Right cardiac atrium (tissue), 5 donors: ENCODE measurements around the gene ASB13. TPM values are rescaled to one million over a fixed set of nuclear protein-coding genes. Genes with fewer than 3 reads are reported as not detected.

Experiments
- ATAC-seq, 2 donors: fragments of 200-7000 bp; cut with Tn5 transposase; one replicate each; pipeline versions ENCODE4 v1.8.0 to v1.9.1; 2020; ENCODE audit warnings: moderate library complexity in 2 of 2, mild to moderate bottlenecking in 1 of 2
- DNase-seq, 3 donors: peaks; one replicate each; pipeline ENCODE4 v3.0.0-alpha.2; 2020
- H3K27ac ChIP-seq: one replicate; pipeline ENCODE4 v1.5.1; 2013; ENCODE audit warnings: mild to moderate bottlenecking, low read length, control low read depth, moderate library complexity
- H3K27me3 ChIP-seq: one replicate; pipeline ENCODE4 v1.6.1; 2013; ENCODE audit not compliant: control insufficient read depth, insufficient read depth
- H3K4me1 ChIP-seq: one replicate; pipeline ENCODE4 v1.6.1; 2013; ENCODE audit warnings: low read length; ENCODE audit not compliant: control insufficient read depth, insufficient read depth
- H3K4me3 ChIP-seq: one replicate; pipeline ENCODE4 v1.5.1; 2013; ENCODE audit warnings: low read length, control low read depth
- H3K9me3 ChIP-seq: one replicate; pipeline ENCODE4 v1.6.1; 2013; ENCODE audit warnings: low read length; ENCODE audit not compliant: control insufficient read depth
- WGBS: extraction: QIAGEN DNeasy Blood & Tissue Kit; methylation state at CpG from one replicate; pipeline ENCODE4 v1.1.7; 2013; 5-methylcytosine and 5-hydroxymethylcytosine counted together
- intact Hi-C, 4 donors: fragments of 100-400 bp; cut with DNase I; formaldehyde crosslinking; loops; one replicate each; pipeline versions ENCODE4 v1.11.0 to v1.14.0; 2022 to 2023
- polyA plus RNA-seq: library from polyadenylated mRNA; stranded (reverse); fragments of 200-250 nt; gene quantifications from one replicate; pipeline ENCODE4 v1.2.3, GENCODE V29; 2013
- total RNA-seq, 4 donors: library from RNA; stranded (reverse); fragmentation: NEBNext Ultra II Directional; extraction: Animal tissue kit (Norgen Biotek cat#: 25700); gene quantifications; one replicate each; pipeline ENCODE4 v1.2.1, GENCODE V29; 2021
- donor health status: healthy with polysubstance abuse.
- donor health status: DM: no; HTN: yes; CAD: no.
- donor health status: DM: no; HTN: no; CAD: no.
- donor health status: DM: no; HTN: yes; CAD: no; lungs with severe emphysema.
- donor health status: DM: yes; HTN: yes; CAD: no.

The ASB13 gene
- total and polyA plus RNA-seq, 5 donors, result 15.0 to 20.6 (median 17.1) TPM

GRCh38 chr10:5615316-5615715, 51.1 kb downstream of the ASB13 start:
- no peak overlapping the region for H3K27ac ChIP-seq
- no peaks in the 10 kb centered on the region for H3K9me3 ChIP-seq
- no peak for DNase-seq
- no peaks in the 10 kb centered on the region for H3K27me3 ChIP-seq
- H3K4me1 ChIP-seq, result no peaks in the 10 kb centered on the region
- WGBS, result 73% methylated on average over 7 of the region's 7 CpGs
- intact Hi-C loops, result loop anchor here in 1 of 4 donors (5.0 kb wide), 1 partner anchor 168 kb away; no protein-coding TSS in a partner anchor
- no peak overlapping the region for H3K4me3 ChIP-seq
- no peak for ATAC-seq

- peak in 2 of 3 donors; percentile 33 to 71 for DNase-seq
- peak overlapping the region; percentile 11 for H3K27ac ChIP-seq
- H3K4me1 ChIP-seq, result no peaks in the 10 kb centered on the region
- no peak overlapping the region for H3K4me3 ChIP-seq
- 71% methylated on average over 4 of the region's 4 CpGs for WGBS
- intact Hi-C loops, result no loop called here
- no peaks in the 10 kb centered on the region for H3K9me3 ChIP-seq
- peak; percentile 15 to 77 for ATAC-seq
- H3K27me3 ChIP-seq, result no peaks in the 10 kb centered on the region
Measured at GRCh38 chr10:5614155-5614721, 52.2 kb downstream of the ASB13 start.

- no peak overlapping the region for H3K27ac ChIP-seq
- no peak overlapping the region for H3K4me3 ChIP-seq
- DNase-seq, result peak in 1 of 3 donors; percentile 14
- no peaks in the 10 kb centered on the region for H3K27me3 ChIP-seq
- no peaks in the 10 kb centered on the region for H3K4me1 ChIP-seq
- 88% methylated on average over 13 of the region's 13 CpGs for WGBS
- no peaks in the 10 kb centered on the region for H3K9me3 ChIP-seq
- intact Hi-C loops, result no loop called here
- peak in 1 of 2 donors; percentile 11 for ATAC-seq
Measured at GRCh38 chr10:5613481-5614154, 52.8 kb downstream of the ASB13 start.

- H3K4me1 ChIP-seq, result no peaks in the 10 kb centered on the region
- intact Hi-C loops, result no loop called here
- H3K4me3 ChIP-seq, result no peak overlapping the region
- no peak for ATAC-seq
- H3K27me3 ChIP-seq, result no peaks in the 10 kb centered on the region
- no peak overlapping the region for H3K27ac ChIP-seq
- peak in 1 of 3 donors; percentile 23 for DNase-seq
- no peaks in the 10 kb centered on the region for H3K9me3 ChIP-seq
- WGBS, result 94% methylated on average over 15 of the region's 15 CpGs
Measured at GRCh38 chr10:5611899-5612680, 54.3 kb downstream of the ASB13 start.

GRCh38 chr10:5609952-5610616, 56.3 kb downstream of the ASB13 start:
- DNase-seq, result peak in 1 of 3 donors; percentile 44
- H3K27ac ChIP-seq, result no peak overlapping the region
- 69% methylated on average over 11 of the region's 11 CpGs for WGBS

GRCh38 chr10:5608608-5609220, 57.7 kb downstream of the ASB13 start:
- Histone ChIP-seq H3K9me3 (no peaks in the 10 kb centered on the region), H3K27ac (no peak overlapping the region), H3K4me1 (no peaks in the 10 kb centered on the region), H3K4me3 (no peak overlapping the region), H3K27me3 (no peaks in the 10 kb centered on the region)
- DNase-seq (peak in 1 of 3 donors; percentile 27), ATAC-seq (no peak)
- WGBS, result 72% methylated on average over 12 of the region's 12 CpGs
- intact Hi-C loops, result loop anchor here in 1 of 4 donors (10.0 kb wide), 1 partner anchor 54 kb away; no protein-coding TSS in a partner anchor

More at GRCh38 chr10:5609952-5610616, 56.3 kb downstream of the ASB13 start:
- H3K4me1 ChIP-seq, result no peaks in the 10 kb centered on the region
- intact Hi-C loops, result loop anchor here in 1 of 4 donors (10.0 kb wide), 1 partner anchor 55 kb away; no protein-coding TSS in a partner anchor
- ATAC-seq, result peak in 1 of 2 donors; percentile 15
- no peak overlapping the region for H3K4me3 ChIP-seq
- no peaks in the 10 kb centered on the region for H3K27me3 ChIP-seq
- no peaks in the 10 kb centered on the region for H3K9me3 ChIP-seq

GRCh38 chr10:5607594-5607993, 58.8 kb downstream of the ASB13 start:
- Histone ChIP-seq H3K4me3 (no peak overlapping the region), H3K4me1 (no peaks in the 10 kb centered on the region), H3K27ac (no peak overlapping the region), H3K9me3 (no peaks in the 10 kb centered on the region), H3K27me3 (no peaks in the 10 kb centered on the region)
- ATAC-seq, result no peak
- WGBS, result 95% methylated on average over 7 of the region's 7 CpGs
- intact Hi-C loops, result loop anchor here in 1 of 4 donors (10.0 kb wide), 1 partner anchor 53 kb away; no protein-coding TSS in a partner anchor
- DNase-seq, result peak in 1 of 3 donors; percentile 5

- H3K27me3 ChIP-seq, result no peaks in the 10 kb centered on the region
- no peak for ATAC-seq
- intact Hi-C loops, result loop anchor here in 1 of 4 donors (10.0 kb wide), 1 partner anchor 52 kb away; no protein-coding TSS in a partner anchor
- H3K4me1 ChIP-seq, result no peaks in the 10 kb centered on the region
- DNase-seq, result peak in 1 of 3 donors; percentile 35
- WGBS, result 59% methylated on average over 10 of the region's 10 CpGs
- H3K4me3 ChIP-seq, result no peak overlapping the region
- H3K9me3 ChIP-seq, result no peaks in the 10 kb centered on the region
- no peak overlapping the region for H3K27ac ChIP-seq
Measured at GRCh38 chr10:5606864-5607263, 59.5 kb downstream of the ASB13 start.

- Histone ChIP-seq H3K27ac (no peak overlapping the region), H3K4me3 (no peak overlapping the region), H3K4me1 (no peaks in the 10 kb centered on the region), H3K27me3 (no peaks in the 10 kb centered on the region), H3K9me3 (no peaks in the 10 kb centered on the region)
- ATAC-seq (no peak), DNase-seq (peak in 1 of 3 donors; percentile 7)
- intact Hi-C loops, result loop anchor here in 1 of 4 donors (10.0 kb wide), 1 partner anchor 52 kb away; no protein-coding TSS in a partner anchor
- 82% methylated on average over 8 of the region's 8 CpGs for WGBS
Measured at GRCh38 chr10:5606321-5606720, 60.1 kb downstream of the ASB13 start.

GRCh38 chr10:5604961-5605360, 61.4 kb downstream of the ASB13 start:
- Histone ChIP-seq H3K27ac (no peak overlapping the region), H3K27me3 (no peaks in the 10 kb centered on the region), H3K4me1 (no peaks in the 10 kb centered on the region), H3K9me3 (no peaks in the 10 kb centered on the region), H3K4me3 (no peak overlapping the region)
- no peak for ATAC-seq
- intact Hi-C loops, result loop anchor here in 1 of 4 donors (10.0 kb wide), 1 partner anchor 50 kb away; no protein-coding TSS in a partner anchor
- WGBS, result 79% methylated on average over 7 of the region's 7 CpGs
- DNase-seq, result peak in 1 of 3 donors; percentile 13
